GM21360 (cell line): ENCODE data around the gene PTGDS.

Experiments used
- ATAC-seq: cut with Tn5 transposase; IDR thresholded peaks from one replicate; pipeline ENCODE4 v1.9.1; 2021; ENCODE audit warnings: mild to moderate bottlenecking, moderate library complexity; ENCODE audit not compliant: unreplicated experiment

Gene PTGDS

GRCh38 chr9:136945333-136946227, 31.7 kb upstream of the PTGDS start:
- ATAC-seq = no peak

DNA sequence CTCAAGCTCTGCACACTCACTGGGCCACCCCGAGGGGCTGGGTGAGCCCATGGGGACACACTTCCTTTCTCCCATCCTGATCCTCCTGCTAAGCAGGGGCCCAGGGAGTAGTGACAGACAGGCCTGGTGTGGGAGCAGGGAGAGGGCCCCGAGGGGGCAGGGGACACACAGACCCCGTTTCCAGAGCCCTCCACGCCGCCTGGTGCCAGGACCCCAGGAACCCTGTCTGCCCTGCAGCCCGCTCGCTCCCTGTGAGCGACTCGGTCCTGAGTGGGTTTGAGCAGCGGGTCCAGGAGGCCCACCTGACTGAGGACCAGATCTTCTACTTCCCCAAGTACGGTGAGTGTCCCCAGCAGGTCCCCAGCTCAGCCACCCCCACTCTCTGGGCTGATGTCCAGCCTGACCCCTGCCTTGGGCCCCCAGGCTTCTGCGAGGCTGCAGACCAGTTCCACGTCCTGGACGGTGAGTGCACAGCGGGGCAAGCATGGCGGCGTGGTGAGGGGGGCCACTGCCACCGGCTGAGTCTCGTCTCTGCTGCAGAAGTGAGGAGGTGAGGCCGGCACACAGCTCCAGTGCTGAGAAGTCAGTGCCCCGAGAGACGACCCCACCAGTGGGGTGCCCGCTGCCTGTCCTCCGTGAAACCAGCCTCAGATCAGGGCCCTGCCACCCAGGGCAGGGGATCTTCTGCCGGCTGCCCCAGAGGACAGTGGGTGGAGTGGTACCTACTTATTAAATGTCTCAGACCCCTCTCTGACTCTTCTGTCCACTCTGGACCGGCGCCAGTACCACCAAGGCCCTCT, 30.9 kb upstream of the PTGDS start:
- no peak for ATAC-seq

DNA sequence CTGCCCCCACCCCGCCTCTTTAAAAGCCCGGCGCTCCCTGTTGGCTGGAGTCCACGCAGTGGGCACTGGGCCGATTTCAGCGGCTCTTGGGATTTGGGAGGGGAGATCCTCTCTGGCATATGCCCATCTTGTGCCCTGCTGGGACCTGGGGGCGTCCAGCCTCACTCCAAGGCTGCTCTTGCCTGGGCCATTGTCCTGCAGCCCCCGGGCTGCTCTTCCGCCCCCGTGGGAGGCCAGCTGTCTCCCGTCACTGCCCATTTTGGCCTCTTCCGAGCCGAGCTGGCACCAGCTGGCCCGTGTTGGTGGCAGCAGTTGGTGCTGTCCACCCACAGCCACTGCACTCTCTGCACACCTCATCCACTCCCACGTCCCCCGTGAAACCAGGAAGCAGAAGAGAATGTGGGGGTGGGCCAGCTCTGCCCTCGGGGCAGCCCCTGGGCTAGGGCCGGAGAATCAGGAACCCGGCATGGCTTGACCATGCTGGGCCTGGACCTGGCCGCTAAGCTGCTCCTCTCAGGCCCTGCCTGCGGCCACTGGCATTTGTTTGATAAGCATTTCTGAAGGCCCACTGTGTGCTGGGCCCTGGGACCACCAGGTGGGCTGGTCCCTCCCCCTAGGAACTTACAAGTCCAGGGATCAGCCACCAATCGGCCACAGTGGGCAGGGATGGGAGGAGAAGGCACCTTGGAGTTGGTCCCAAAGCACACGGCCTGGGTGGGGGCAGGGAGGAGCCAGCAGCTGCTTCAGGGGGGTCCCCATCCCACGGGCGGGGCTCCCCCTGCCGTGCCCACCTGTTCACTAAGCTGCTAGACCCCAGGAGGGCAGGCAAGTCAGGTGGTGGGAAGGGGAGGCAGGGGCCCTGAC, 30.0 kb upstream of the PTGDS start:
- ATAC-seq = no peak

DNA sequence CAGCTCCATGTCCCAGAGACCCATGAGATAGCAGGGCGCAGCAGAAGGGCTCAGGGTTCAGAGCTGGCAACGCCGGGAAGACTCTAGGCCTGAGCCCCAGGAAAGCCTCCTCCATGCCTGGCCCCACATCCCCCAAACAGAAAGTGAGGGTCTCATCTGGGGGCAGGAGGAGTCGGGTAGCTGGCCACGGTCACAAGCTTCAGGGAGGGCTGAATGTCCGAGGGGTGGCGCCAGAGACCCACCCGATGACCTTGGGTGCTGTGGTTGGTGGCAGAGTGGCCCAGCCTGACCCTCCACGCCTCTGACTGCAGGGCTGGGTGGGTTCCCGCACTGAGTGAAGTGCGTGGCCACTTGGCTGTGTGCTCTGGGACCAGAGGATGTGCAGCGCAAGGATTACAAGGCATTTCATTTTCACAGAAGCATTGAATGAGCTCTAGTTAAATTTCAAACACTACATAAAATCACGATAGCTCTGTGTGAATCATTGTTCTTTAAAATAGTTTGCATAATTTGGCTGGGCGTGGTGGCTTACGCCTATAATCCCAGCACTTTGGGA, 29.3 kb upstream of the PTGDS start:
- ATAC-seq = no peak

DNA sequence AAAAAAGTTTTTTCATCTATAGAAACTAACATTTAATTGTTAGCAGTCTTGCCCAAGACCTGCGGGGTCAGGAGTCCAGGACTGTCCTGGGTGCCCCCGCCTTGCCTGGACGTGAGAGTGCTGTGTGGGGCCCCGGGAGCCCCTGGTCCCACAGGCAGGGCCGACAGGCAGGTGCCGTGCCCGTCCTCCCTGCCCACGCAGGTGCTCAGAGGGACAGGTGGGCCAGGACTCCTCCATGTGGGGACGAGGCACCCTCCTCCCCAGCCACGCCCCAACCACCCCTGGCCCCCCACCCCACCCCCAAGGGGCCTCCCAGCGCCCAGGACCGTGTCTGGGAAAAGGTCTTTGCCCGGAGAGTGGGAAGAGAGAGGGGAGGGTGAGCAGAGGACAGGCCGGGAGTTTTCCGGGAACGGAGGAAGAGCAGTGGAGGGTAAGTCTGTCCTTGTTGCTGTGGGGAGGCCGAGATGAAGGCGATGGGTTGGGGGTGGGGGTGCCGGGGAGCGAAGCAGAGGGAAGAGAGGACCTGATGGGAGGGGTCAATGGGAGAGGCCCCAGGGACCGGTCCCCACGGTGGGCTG, 28.0 kb upstream of the PTGDS start:
- no peak for ATAC-seq

GRCh38 chr9:136949817-136950655, 27.3 kb upstream of the PTGDS start:
- peak; percentile 73 for ATAC-seq

- ATAC-seq = no peak
These were observed 26.5 kb upstream of the PTGDS start for GRCh38 chr9:136950656-136951276.

DNA sequence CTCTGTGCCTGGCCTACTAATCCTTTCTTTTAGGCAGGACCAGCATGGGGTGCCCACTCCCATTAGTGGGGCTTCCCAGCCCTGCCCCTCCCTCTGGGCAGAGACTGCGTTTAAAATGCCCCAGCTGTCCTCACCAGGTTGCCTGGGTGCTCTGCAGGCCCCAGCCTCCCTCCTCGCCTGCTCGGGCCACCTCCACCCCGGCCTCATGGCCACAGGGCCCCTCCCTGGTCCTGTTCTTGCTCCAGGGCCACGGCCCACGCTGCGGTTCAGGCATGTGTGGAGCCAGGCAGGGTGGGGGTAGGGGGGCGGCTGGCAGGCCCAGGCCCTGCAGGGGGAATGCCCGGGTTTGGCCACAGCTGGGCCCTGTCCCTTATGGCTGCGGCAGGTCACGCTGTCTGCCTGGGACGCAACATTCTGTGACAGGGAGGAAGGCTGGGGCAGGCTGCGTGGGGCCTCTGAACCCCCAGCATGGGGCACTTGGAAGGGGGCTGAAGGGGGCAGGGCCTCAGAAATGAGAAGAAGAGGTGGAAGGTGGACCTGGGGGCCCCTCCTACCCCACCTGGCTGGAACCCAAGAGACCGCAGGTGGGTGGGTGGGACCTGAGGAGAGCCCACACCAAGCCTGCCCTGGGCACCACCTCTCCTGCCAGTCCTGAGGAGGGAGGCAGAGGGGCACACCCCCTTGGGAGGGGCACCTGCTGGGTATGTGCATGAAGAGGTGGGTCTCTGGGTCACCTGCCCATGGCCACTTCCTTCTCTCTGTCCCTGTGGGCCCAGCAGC, 25.6 kb upstream of the PTGDS start, which contains the start of gene LCN12:
TSS of gene LCN12 (plus strand) at position 733 of the 780 bp plus-strand sequence. CDS start 55 bp downstream, outside the sequence.
- no peak for ATAC-seq

DNA sequence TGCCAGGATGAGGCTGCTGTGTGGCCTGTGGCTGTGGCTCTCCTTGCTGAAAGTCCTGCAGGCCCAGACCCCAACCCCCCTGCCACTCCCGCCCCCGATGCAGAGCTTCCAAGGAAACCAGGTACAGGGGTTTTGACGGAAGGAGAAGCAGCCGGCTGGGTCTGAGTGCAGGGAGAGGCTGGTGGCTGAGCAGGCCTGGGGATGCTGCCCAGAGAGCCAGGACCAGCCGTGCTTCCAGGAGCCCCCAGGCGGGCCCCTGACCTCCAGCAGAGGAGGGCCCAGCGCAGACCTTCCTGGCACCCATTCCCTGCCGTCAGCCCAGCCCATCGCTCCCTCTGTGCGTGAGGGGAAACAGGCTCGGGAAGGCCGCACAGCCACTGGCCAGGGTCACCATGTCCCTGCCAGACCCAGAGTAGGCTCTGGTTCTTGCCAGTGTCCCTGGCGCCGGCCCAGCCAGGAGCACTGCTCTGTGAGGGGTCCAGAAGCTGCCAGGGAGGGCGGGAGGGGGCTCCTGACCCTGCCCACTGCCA, 24.9 kb upstream of the PTGDS start:
- no peak for ATAC-seq

DNA sequence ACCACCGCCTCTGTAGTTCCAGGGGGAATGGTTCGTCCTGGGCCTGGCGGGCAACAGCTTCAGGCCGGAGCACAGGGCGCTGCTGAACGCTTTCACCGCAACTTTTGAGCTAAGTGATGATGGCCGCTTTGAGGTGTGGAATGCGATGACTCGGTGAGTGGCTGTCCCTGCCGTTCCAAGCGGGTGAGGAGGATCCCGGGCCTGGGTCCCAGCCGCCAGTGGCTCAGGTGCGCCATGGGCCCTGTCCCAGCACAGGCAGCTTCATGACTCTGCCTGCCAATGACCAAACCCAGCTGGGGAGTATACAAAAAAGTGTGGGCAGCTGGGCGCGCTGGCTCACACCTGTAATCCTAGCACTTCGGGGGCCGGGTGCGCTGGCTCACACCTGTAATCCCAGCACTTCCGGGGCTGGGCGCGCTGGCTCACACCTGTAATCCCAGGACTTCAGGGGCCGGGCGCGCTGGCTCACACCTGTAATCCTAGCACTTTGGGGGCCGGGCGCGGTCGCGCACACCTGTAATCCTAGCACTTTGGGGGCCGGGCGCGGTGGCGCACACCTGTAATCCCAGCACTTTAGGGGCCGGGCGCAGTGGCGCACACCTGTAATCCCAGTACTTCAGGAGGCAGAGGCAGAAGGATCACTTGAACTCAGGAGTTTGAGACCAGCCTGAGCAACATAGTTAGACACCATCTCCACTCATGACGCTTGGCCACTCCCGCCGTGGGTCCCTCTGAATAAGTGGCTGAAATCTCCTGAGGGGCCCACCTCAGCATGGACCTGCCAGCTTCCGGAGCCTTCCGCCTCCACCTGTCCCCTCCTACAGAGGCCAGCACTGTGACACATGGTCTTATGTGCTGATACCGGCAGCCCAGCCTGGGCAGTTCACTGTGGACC, 24.2 kb upstream of the PTGDS start:
- ATAC-seq = no peak

- ATAC-seq = no peak
These were observed 23.5 kb upstream of the PTGDS start for GRCh38 chr9:136953771-136954269.

DNA sequence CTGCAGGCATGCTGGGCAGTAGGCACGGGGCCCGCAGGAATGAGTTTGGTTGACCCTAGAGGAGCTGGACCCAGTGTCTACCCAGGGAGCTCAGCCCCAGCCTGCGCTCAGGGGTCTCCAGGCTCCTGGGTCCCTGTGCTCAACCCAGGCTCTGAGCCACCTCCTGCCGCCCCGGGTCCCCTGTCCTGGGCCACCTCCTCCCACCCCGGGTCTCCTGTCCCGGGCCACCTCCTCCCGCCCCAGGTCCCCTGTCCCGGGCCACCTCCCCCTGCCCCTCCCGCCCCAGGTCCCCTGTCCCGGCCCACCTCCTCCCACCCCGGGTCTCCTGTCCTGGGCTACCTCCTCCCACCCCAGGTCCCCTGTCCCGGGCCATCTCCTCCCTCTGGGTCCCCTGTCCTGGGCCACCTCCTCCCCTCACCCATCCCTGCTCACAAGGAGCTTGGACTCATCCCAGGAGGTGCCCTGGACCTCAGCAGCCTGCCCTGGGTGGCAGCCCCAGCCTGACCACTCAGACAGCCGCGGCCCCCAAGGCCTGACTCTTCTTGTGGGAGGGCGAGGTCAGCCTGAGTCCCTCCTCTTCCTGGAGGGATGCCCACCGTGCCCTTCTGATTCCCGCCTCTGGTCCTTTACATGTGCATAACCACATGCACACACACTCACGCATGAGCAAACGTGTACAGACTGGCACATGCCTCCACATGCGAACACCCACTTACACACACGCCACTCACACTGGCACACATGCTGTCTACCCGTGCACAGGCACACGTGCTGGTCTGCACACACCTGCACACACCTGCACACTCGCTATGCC, 22.8 kb upstream of the PTGDS start:
- no peak for ATAC-seq

- no peak for ATAC-seq
These were observed 21.9 kb upstream of the PTGDS start for GRCh38 chr9:136955202-136955942.

- ATAC-seq = no peak
These were observed 21.4 kb upstream of the PTGDS start for GRCh38 chr9:136955943-136956335.

DNA sequence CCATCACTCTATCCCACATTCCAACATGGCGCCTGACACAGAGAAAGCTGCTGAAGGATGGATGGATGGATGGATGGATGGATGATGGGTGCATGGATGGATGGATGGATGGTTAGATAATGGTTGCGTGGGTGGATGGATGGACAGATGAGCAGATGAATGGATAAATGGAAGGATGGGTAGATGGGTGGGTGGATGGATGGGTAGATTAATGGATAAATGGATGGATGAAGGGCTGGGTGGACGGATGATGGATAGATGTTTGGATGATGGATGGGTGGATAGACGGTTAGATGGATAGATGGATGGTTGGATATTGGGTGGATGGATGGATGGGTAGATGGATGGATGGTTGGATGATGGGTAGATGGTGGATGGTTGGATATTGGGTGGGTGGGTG, 20.7 kb upstream of the PTGDS start:
- no peak for ATAC-seq
